ENCODE results near the gene PTGR2. TPM values are rescaled to one million over a fixed set of nuclear protein-coding genes. Genes with fewer than 3 reads are reported as not detected.
"Not testable (repeated sequence)": the region's sequence is repeated elsewhere in the genome, so short reads cannot be mapped to it uniquely, and the experiment has no call there.

PTGR2 gene
- 10 to 100 TPM; 16.8 to 34.0 (median 26.3) TPM for polyA plus RNA-seq (ENCODE audit: insufficient read length in 3 of 3)

DNA sequence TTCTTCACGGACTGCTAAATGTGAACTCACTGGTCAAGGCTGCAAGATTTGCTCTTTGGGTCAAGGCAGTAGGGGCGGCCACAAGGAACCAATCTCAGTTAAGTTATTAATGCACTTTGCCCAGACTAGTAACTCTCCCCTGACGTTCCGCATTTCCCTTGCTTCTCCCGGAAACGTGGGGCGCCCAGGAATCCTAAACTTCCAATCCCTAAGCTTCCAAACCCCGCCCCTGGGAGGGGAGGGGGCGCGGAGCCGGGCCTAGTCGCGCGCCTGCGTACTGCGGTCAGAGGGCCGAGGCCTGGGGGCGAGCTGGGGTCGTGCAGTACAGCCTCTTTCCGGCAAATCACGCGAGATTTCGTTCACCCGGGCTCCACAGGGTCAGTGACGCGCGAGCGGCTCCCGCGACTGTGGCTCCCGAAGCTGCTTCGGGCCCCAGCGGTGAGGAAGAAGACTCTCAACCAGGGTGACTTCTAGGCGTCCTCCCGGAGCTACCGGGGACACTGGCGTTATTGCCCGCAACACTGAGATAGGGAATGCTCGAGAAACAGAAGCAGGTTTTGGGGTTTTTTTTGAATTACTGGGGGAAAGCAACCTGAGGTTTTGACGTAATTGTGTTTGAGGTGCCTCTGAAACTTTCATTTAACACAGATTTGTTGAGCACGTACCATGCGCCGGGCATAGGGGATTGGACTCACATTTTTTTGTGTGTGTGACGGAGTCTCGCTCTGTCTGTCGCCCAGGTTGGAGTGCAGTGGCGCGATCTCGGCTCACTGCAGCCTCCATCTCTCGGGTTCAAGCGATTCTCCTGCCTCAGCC, at the start of gene PTGR2:
Gene PTGR2, plus strand, starts transcription at position 265 of the 816 bp plus-strand sequence. CDS start 7,032 bp downstream, outside the sequence.
- peak; percentile 85 to 92 (median 91) for DNase-seq (ENCODE audit: low read depth in 3 of 3, low spot score in 2 of 3)

DNA sequence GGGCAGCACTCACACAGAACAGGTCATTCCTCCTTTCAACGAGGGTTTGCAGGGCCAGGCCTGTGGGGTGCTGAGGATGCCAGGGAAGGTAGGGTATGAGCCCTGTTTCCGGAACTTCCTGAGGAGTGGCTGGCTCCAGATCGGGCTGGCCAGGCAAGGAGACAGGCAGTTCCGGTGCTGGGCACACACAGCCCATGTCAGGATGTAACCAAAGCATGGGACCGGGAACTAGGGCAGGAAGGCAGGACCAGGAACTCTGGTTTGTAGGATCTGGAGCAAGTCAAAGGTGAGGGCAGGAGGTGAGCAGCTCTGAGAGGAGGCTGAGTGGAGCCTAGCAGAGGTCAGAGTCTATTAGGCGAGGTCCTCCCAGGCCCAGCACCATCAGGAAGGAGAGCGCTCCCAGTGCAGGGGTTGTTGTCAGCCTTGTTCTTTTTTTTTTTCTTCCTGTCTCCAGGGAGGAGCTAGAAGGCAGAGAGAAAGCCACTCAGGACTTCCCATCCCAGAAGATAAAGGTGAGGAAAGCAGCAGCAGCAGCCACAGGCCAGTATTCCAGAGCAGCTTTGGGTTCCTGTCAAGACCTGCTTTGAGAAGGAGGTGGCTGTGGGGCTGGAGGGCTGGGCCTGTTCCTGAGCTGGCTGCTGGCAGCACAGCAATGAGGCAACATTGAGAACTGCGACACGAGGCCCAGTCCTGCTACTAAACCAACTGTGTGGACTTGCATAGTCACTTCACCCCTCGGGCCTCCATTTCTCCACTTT, 49.0 kb upstream of the PTGR2 start:
- no peak for DNase-seq (ENCODE audit: low read depth in 3 of 3, low spot score in 2 of 3)

DNA sequence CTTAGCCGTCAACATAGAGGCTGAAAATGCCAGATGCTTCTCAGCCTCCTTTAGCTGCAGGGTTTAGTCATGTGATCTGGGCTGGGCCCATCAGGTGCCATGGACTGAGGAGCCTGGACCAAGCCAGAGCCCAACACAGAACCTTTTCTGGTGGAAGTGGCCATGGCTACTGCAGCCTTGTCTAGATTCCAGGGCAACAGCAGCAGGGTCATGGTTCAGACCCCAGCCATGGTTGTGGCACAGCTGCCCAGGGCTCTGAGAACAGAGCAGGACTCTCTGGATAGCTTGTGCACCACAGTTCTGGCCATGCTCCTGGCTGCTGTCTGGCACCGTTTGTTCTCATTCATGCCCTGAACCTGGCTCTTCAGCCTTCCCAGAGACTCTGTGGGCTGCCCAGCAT, 47.0 kb upstream of the PTGR2 start:
- DNase-seq (ENCODE audit: low read depth in 3 of 3, low spot score in 2 of 3) = no peak

DNA sequence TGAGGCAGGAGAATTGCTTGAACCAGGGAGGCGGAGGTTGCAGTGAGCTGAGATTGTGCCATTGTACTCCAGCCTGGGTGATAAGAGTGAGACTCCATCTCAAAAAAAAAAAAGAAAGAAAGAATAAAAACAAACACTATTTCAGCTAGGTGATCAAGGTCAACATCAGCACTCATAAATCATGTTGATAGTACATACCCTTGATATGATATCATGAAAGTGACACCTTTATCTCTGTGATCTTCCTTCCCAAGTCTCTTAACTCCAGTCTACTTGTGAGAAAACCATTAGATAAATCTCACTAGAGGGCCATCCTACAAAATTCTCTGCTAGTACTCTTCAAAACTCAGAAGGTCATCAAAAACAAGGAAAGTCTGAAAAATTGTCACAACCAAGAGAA, 44.2 kb upstream of the PTGR2 start:
- DNase-seq (ENCODE audit: low read depth in 3 of 3, low spot score in 2 of 3) = no peak

GRCh38 chr14:73809391-73809790, 42.2 kb upstream of the PTGR2 start:
- no peak for DNase-seq (ENCODE audit: low read depth in 3 of 3, low spot score in 2 of 3)

GRCh38 chr14:73810478-73811163, 41.0 kb upstream of the PTGR2 start:
- DNase-seq (ENCODE audit: low read depth in 3 of 3, low spot score in 2 of 3) = no peak

DNA sequence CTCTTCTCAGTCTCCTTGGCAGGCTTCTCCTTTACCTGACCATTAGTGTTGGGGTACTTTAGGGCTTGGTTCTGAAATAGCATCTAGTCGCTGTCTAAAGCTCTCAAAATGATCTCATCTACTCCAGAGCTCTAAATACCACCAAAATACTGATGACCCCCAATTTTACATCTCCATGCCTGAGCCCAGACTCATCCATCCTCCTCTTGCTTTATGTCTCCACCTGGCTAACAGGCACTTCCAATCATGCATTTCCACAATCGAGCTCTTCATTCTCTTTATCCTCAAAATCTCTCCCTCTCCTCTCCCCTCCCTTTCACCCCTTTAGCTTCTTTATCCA, 40.5 kb upstream of the PTGR2 start:
- no peak for DNase-seq (ENCODE audit: low read depth in 3 of 3, low spot score in 2 of 3)

- DNase-seq (ENCODE audit: low read depth in 3 of 3, low spot score in 2 of 3) = no peak
These were observed 37.5 kb upstream of the PTGR2 start for GRCh38 chr14:73814153-73814552.

GRCh38 chr14:73815849-73816248, 35.8 kb upstream of the PTGR2 start:
- DNase-seq (ENCODE audit: low read depth in 3 of 3, low spot score in 2 of 3) = no peak

GRCh38 chr14:73816393-73816816, 35.2 kb upstream of the PTGR2 start:
- DNase-seq (ENCODE audit: low read depth in 3 of 3, low spot score in 2 of 3) = no peak

DNA sequence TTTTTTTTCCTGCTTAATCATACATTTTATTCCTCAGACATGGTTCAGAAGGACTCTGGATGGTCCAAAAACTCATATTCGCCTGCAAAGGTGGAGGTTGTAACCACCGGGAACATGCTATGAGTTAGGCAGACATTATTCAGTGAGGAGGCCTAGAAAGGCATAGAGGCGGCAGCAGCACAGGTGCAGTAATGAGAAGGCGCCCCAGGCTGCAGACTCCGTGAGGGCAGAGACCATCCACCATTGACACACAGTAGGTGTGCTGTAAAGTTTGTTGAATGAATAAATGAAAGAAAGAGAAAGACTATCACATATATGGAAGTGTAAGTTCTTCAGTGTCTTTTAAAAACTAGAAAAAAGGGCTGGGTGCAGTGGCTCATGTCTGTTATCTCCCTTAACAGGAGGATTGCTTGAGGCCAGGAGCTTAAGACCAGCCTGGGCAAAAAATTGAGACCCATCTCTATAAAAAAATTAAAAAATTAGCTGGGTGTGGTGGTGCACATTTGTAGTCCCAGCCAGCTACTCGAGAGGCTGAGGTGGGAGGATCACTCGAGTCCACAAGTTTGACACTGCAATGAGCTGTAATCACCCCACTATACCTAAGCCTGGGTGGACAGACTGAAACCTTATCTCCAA, 34.5 kb upstream of the PTGR2 start:
- no peak for DNase-seq (ENCODE audit: low read depth in 3 of 3, low spot score in 2 of 3)

DNA sequence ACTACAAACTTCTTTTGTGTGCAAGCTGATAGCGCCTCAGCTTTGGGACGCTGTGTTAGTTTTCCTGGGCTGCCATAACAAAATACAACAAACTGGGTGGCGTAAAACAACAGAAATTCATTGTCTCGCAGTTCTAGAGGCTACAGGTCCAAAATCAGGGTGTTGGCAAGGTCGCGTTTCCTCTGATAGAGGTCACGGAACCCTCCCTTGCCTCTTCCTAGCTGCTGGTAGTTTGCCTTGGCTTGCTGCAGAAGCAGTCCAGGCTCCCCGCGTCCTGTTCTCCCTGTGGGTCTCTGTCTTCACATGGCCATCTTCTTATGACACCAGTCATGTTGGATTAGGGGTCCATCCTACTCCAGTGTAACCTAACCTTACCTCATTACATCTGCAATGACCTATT, 32.8 kb upstream of the PTGR2 start:
- no peak for DNase-seq (ENCODE audit: low read depth in 3 of 3, low spot score in 2 of 3)

GRCh38 chr14:73820631-73821030, 31.0 kb upstream of the PTGR2 start:
- no peak for DNase-seq (ENCODE audit: low read depth in 3 of 3, low spot score in 2 of 3)

DNA sequence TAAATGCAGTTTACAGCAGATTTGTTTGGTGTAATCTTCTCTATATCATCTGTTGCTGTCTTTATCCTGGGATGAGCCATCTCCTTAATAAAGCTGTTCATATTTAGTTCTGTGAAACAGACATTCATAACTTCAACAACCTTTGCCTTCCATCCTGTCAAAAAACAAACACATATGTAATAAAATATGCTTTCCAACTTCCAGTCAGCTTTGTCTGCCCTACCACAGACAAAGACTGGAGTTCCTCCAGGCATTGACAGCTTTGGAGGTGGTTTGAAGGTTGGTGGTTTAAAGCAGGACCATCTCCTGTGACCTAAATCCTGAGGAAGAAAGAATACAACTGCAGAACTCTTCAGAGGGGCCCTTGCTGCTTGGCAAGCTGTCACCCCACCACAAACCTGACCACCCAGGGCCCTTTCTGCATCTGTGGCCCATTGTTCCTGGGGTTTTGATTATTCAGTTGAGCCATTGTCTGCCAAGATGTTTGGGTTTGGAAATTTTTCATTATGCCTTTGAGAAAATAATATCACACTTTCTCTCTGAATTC, 28.2 kb upstream of the PTGR2 start:
- DNase-seq (ENCODE audit: low read depth in 3 of 3, low spot score in 2 of 3) = no peak

DNA sequence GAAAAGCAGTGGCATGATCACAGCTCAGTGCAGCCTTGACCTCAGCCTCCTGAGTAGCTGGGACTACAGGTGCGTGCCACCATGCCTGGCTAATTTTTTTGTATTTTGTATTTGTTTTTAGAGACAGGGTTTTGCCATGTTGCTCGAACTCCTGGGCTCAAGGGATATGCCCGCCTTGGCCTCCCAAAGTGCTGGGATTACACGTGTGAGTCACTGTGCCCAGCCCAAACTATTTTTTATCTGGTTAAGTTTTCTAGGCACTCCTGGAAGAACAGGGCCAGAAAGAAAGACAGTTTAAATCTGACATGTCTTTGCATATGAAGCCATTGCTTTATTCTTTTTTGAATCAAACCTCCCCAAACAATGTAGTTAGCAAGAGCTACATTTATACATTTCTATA, 27.5 kb upstream of the PTGR2 start:
- no peak for DNase-seq (ENCODE audit: low read depth in 3 of 3, low spot score in 2 of 3)

DNA sequence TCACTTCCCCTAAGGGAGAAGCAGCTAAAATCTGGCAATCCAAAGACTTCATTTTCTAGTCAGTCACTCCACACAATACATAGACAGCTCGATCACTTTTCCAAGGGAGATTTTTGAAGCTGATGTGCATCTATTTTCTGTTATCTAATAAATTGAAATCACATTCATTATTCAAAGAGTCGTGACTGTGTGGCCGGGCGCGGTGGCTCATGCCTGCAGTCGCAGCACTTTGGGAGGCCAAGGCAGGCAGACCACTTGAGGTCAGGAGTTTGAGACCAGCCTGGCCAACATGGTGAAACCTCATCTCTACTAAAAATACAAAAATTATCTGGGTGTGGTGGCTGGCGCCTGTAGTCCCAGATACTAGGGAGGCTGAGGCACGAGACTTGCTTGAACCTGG, 27.1 kb upstream of the PTGR2 start:
- DNase-seq (ENCODE audit: low read depth in 3 of 3, low spot score in 2 of 3) = no peak

DNA sequence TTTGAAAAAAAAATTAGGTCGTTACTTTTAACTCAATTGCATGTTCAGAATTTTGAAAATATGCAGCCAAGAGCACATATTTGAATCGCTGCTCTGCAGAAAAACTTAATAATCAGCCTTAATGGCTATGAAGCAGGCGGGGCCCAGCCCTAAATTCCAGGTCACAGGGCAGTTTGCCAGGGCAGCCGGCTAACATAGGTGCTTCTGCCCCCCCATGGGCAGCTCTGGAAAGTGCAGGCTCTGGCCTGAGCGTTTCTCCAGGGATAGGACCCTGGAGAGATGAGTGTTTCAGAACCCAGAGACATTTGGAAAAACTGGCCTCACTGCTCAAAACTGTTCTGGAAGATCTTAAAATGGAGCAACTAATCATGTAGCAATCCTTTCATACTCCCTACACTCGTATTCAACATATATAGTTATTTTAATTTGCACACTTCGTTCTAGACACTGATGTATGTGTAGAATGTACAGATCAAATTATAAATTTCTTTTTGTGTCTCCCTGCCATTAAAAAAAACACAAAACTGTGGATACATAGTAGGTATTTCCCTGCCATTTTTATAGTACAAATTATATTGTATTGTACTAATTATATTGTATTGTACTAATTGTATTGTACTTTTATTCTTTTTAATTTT, 26.0 kb upstream of the PTGR2 start:
- DNase-seq (ENCODE audit: low read depth in 3 of 3, low spot score in 2 of 3) = peak; percentile 48 to 65 (median 63)

DNA sequence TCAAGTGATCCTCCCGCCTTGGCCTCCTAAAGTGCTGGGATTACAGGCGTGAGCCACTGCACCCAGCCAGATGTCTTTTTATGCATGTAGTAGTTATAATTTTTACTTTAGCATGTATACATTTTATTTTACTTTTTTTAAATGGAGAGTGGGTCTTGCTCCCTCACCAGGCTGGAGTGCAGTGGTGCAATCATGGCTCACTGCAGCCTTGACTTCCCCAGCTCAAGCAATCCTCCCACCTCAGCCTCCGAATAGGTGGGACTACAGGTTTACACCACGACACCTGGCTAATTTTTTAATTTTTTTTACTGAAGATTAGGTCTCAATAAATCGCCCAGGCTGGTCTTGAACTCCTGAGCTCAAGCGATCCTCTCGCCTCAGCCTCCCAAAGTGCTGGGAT, 24.4 kb upstream of the PTGR2 start:
- DNase-seq (ENCODE audit: low read depth in 3 of 3, low spot score in 2 of 3) = not testable (repeated sequence)

GRCh38 chr14:73829071-73829470, 22.6 kb upstream of the PTGR2 start:
- DNase-seq (ENCODE audit: low read depth in 3 of 3, low spot score in 2 of 3) = no peak
